CD4-positive, CD25-positive, alpha-beta regulatory T cell (primary cell): ENCODE measurements around the gene PARP3. TPM values are rescaled to one million over a fixed set of nuclear protein-coding genes. Genes with fewer than 3 reads are reported as not detected.
"Not testable (repeated sequence)": the region's sequence is repeated elsewhere in the genome, so short reads cannot be mapped to it uniquely, and the experiment has no call there.

Source experiments
- ATAC-seq, 2 donors: fragments of 150-1000 bp; cut with Tn5 transposase; one replicate each; pipeline ENCODE4 v1.10.0; 2021; ENCODE audit warnings: low read depth in 2 of 2, moderate number of reproducible peaks in 2 of 2, moderate library complexity in 1 of 2
- DNase-seq, 3 donors: peaks; one replicate each; pipeline versions ENCODE4 v3.0.0 to v3.0.0-alpha.2; 2012 to 2022; ENCODE audit warnings: mixed read lengths in 1 of 3
- H3K27ac ChIP-seq: one replicate; pipeline ENCODE4 v1.7.0; 2013; ENCODE audit warnings: mild to moderate bottlenecking, low read length; ENCODE audit not compliant: insufficient read depth, poor library complexity, severe bottlenecking
- H3K27me3 ChIP-seq: one replicate; pipeline ENCODE4 v1.7.0; 2013; ENCODE audit warnings: low read length; ENCODE audit not compliant: control insufficient read depth, insufficient read depth
- H3K36me3 ChIP-seq: one replicate; pipeline ENCODE4 v1.7.0; 2013; ENCODE audit warnings: mild to moderate bottlenecking, low read length, moderate library complexity; ENCODE audit not compliant: control insufficient read depth, insufficient read depth
- H3K4me1 ChIP-seq: 2 replicates; pipeline ENCODE4 v1.7.0; 2013; ENCODE audit warnings: mild to moderate bottlenecking, low read length; ENCODE audit not compliant: insufficient read depth, control insufficient read depth, poor library complexity, severe bottlenecking
- H3K4me3 ChIP-seq: one replicate; pipeline ENCODE4 v1.7.0; 2013; ENCODE audit warnings: low read depth, mild to moderate bottlenecking, low read length, moderate library complexity
- H3K9me3 ChIP-seq, 2 experiments: 1 replicate in 1 of 2; 2 replicates in 1 of 2; pipeline ENCODE4 v1.7.0; 2013; ENCODE audit warnings: low read length in 2 of 2, mild to moderate bottlenecking in 1 of 2, moderate library complexity in 1 of 2; ENCODE audit not compliant: control insufficient read depth in 2 of 2
- H3K27ac Mint-ChIP-seq, 3 donors: one replicate each; pipeline ENCODE4 v1.8.0; 2020 to 2022; ENCODE audit warnings: mild to moderate bottlenecking in 3 of 3, mixed read lengths in 3 of 3, moderate library complexity in 2 of 3
- H3K27me3 Mint-ChIP-seq: one replicate; pipeline ENCODE4 v1.8.0; 2022; ENCODE audit warnings: mild to moderate bottlenecking, mixed read lengths
- H3K36me3 Mint-ChIP-seq: one replicate; pipeline ENCODE4 v1.8.0; 2020; ENCODE audit warnings: mixed read lengths
- H3K4me1 Mint-ChIP-seq, 4 donors: one replicate each; pipeline ENCODE4 v1.8.0; 2020 to 2022; ENCODE audit warnings: mixed read lengths in 4 of 4, mild to moderate bottlenecking in 1 of 4
- H3K4me3 Mint-ChIP-seq, 4 donors: one replicate each; pipeline ENCODE4 v1.8.0; 2020 to 2022; ENCODE audit warnings: mild to moderate bottlenecking in 4 of 4, mixed read lengths in 4 of 4, moderate library complexity in 3 of 4
- H3K9me3 Mint-ChIP-seq, 7 donors: one replicate each; pipeline ENCODE4 v1.8.0; 2020 to 2022; ENCODE audit warnings: mixed read lengths in 7 of 7, mild to moderate bottlenecking in 3 of 7, moderate library complexity in 2 of 7
- polyA plus RNA-seq, 4 donors: library from polyadenylated mRNA; unstranded; fragments of 300-500 nt; fragmentation: Illumina TruSeq; gene quantifications; one replicate each; pipeline ENCODE4 v1.2.3, GENCODE V29; 2021
- total RNA-seq: library from RNA; stranded (reverse); gene quantifications from one replicate; pipeline ENCODE4 v1.2.3, GENCODE V29; 2022

PARP3 gene
- total and polyA plus RNA-seq, 5 donors from 2014 or later = 2.9 to 6.4 (median 4.0) TPM

DNA sequence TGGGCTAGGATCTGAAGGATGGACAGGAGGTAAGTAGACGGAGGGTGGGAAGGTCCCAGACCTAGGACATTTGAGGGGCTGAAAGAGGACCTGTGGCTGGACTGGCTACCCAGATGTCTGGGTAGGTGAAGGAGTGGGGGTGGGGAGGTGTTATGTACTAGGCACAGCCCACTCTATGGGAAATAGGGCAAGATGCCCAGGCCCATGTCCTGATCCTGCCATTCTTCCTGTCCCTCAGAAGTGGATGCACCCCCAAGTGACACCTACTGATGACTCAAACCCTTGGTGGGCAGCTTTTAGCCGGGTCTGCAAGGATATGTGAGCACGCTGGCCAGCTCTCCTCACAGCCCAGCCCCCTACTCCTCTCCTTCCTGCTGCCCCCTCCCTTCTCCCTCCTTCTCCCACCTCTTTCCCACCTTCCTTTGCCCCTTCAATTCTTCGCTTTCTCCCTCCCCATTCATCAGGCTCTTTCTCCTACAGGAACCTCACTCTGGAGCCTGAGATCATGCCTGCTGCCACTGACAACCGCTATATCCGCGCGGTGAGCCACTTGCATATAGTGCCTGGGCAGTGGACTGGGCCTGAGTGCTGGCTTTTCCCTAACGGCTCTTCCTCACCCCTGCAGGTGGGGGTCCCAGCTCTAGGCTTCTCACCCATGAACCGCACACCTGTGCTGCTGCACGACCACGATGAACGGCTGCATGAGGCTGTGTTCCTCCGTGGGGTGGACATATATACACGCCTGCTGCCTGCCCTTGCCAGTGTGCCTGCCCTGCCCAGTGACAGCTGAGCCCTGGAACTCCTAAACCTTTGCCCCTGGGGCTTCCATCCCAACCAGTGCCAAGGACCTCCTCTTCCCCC lies 46.4 kb downstream of the PARP3 start:
- no peaks in the 10 kb centered on the region for H3K27me3 ChIP-seq
- Mint-ChIP-seq H3K9me3 (peaks cover 0 to 1% (median 0%) of the 10 kb centered on the region in 7 donors), H3K27ac (peak overlapping the region in 2 of 3 donors; percentile 75 to 88), H3K4me1 (peaks cover 0 to 25% (median 17%) of the 10 kb centered on the region in 4 donors), H3K4me3 (peak overlapping the region in 2 of 4 donors; percentile 4 to 78), H3K36me3 (peaks cover 4% of the 10 kb centered on the region), H3K27me3 (no peaks in the 10 kb centered on the region)
- peaks cover 11% of the 10 kb centered on the region for H3K36me3 ChIP-seq
- H3K4me3 ChIP-seq = no peak overlapping the region
- no peak overlapping the region for H3K27ac ChIP-seq
- ATAC-seq (no peak), DNase-seq (no peak)
- H3K4me1 ChIP-seq = peaks cover 12% of the 10 kb centered on the region
- H3K9me3 ChIP-seq = no peaks in the 10 kb centered on the region

DNA sequence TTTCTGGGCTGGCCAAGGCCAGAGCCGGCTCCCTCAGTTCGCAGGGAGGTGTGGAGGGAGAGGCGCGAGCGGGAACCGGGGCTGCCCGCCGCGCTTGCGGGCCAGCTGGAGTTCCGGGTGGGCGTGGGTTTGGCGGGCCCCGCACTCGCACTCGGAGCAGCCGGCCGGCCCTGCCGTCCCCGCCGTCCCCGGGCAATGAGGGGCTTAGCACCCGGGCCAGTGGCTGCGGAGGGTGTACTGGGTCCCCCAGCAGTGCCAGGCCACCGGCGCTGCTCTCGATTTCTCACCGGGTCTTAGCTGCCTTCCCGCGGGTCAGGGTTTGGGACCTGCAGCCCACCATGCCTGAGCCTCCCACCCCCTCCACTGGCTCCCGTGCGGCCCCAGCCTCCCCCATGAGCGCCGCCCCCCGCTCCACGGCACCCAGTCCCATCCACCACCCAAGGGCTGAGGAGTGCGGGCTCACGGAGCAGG lies 48.4 kb downstream of the PARP3 start:
- peaks cover 21% of the 10 kb centered on the region for H3K4me1 ChIP-seq
- Mint-ChIP-seq H3K4me1 (peaks cover 0 to 39% (median 27%) of the 10 kb centered on the region in 4 donors), H3K36me3 (peaks cover 15% of the 10 kb centered on the region)
- H3K27me3 ChIP-seq, H3K27me3 Mint-ChIP-seq, ATAC-seq, H3K9me3 Mint-ChIP-seq, H3K27ac ChIP-seq, H3K4me3 ChIP-seq, H3K27ac Mint-ChIP-seq, DNase-seq, H3K4me3 Mint-ChIP-seq, H3K9me3 ChIP-seq: not testable (repeated sequence)
- peaks cover 21% of the 10 kb centered on the region for H3K36me3 ChIP-seq

DNA sequence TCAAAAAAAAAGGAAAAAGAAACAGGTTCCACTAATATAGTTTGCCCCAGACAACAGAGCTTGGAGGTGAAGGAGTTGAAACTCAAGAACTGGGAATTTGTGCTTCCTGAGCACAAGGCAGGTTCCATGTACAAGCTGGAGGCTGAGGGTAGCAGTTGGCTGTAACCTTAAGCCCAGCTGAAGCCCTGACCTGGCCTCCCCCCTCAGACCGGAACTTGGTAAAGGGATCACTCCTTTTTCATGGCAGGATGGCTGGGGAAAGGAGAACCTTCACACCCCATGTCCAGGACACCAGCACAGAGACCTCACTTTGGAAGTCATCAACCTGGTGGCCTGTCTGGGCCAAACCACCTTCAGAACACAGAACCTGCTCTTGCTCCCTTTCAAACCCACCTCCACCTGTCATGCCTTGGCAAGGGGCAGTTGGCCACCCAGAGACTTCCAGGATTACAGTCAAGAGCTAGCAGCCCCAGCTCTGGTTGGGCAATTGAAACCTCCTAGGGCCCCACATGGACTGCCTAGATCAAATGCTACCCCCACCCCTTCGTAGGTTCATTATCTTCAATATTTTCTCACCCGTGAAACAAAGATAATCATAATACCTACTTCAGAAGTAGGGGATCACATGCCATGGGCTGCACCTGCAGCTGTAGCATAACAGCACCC lies 50.0 kb downstream of the PARP3 start:
- peaks cover 25% of the 10 kb centered on the region for H3K4me1 ChIP-seq
- Mint-ChIP-seq H3K36me3 (peaks cover 17% of the 10 kb centered on the region), H3K9me3 (peaks cover 0 to 1% (median 0%) of the 10 kb centered on the region in 7 donors), H3K4me1 (peaks cover 0 to 44% (median 32%) of the 10 kb centered on the region in 4 donors), H3K27ac (no peak overlapping the region), H3K27me3 (no peaks in the 10 kb centered on the region), H3K4me3 (peak overlapping the region in 1 of 4 donors; percentile 21)
- no peak overlapping the region for H3K4me3 ChIP-seq
- DNase-seq (no peak), ATAC-seq (no peak)
- H3K9me3 ChIP-seq = no peaks in the 10 kb centered on the region
- H3K27me3 ChIP-seq = no peaks in the 10 kb centered on the region
- H3K27ac ChIP-seq = no peak overlapping the region
- H3K36me3 ChIP-seq = peaks cover 21% of the 10 kb centered on the region

DNA sequence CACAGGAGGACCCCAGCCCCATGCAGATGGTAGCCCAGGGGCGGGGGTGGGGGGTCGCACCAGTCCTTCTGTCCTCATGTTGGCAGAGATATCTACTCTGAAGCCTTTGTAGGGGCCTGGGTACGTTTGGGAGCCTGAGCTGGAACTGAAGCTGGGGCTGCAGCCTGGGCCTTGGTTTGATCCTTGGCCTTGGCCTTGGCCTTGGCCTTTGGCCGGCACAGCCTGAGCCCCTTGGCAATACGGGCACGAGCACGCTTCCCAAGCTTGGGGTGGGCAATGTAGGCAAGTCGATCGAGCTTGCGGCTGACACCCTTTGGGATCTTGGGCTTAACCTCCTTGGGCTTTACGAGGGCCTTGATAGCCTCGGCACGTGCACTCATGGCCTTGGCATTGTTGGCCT lies 51.5 kb downstream of the PARP3 start:
- Mint-ChIP-seq H3K27ac (peak overlapping the region in 2 of 3 donors; percentile 66 to 100), H3K4me3 (peak overlapping the region; percentile 75 to 100 (median 97)), H3K4me1 (peaks cover 0 to 44% (median 29%) of the 10 kb centered on the region in 4 donors), H3K36me3 (peaks cover 17% of the 10 kb centered on the region)
- not testable (repeated sequence) for H3K9me3 Mint-ChIP-seq, ATAC-seq, H3K4me3 ChIP-seq, DNase-seq, H3K27ac ChIP-seq, H3K27me3 Mint-ChIP-seq, H3K27me3 ChIP-seq, H3K9me3 ChIP-seq
- Histone ChIP-seq H3K36me3 (peaks cover 21% of the 10 kb centered on the region), H3K4me1 (peaks cover 25% of the 10 kb centered on the region)

GRCh38 chr3:51994530-51994929 lies 52.4 kb downstream of the PARP3 start:
- Histone ChIP-seq H3K9me3 (no peaks in the 10 kb centered on the region), H3K4me3 (peak overlapping the region; percentile 88), H3K27ac (peak overlapping the region; percentile 89), H3K36me3 (peaks cover 21% of the 10 kb centered on the region), H3K4me1 (peaks cover 25% of the 10 kb centered on the region), H3K27me3 (no peaks in the 10 kb centered on the region)
- ATAC-seq (no peak), DNase-seq (no peak)
- peak overlapping the region; percentile 95 to 100 (median 99) for H3K4me3 Mint-ChIP-seq
- H3K36me3 Mint-ChIP-seq = peaks cover 17% of the 10 kb centered on the region
- peaks cover 0 to 44% (median 29%) of the 10 kb centered on the region in 4 donors for H3K4me1 Mint-ChIP-seq
- H3K27me3 Mint-ChIP-seq = peaks cover 10% of the 10 kb centered on the region
- H3K27ac Mint-ChIP-seq = peak overlapping the region; percentile 95 to 100 (median 100)
- no peaks in the 10 kb centered on the region for H3K9me3 Mint-ChIP-seq

- no peaks in the 10 kb centered on the region for H3K9me3 Mint-ChIP-seq
- H3K9me3 ChIP-seq = no peaks in the 10 kb centered on the region
- H3K4me1 Mint-ChIP-seq = peaks cover 0 to 44% (median 30%) of the 10 kb centered on the region in 4 donors
- peak within 1 kb of the TSS; percentile 89 for H3K27ac ChIP-seq
- H3K36me3 Mint-ChIP-seq = peaks cover 17% of the 10 kb centered on the region
- no peaks in the 10 kb centered on the region for H3K27me3 ChIP-seq
- H3K4me3 ChIP-seq = peak within 1 kb of the TSS; percentile 88
- H3K36me3 ChIP-seq = peaks cover 21% of the 10 kb centered on the region
- DNase-seq (peak; percentile 88 to 97 (median 94)), ATAC-seq (peak; percentile 94 to 96)
- H3K27me3 Mint-ChIP-seq = peaks cover 12% of the 10 kb centered on the region
- H3K4me3 Mint-ChIP-seq = peak within 1 kb of the TSS; percentile 95 to 100 (median 99)
- H3K27ac Mint-ChIP-seq = peak within 1 kb of the TSS; percentile 100
- H3K4me1 ChIP-seq = peaks cover 25% of the 10 kb centered on the region
Measured at GRCh38 chr3:51995346-51996163, 53.4 kb downstream of the PARP3 start, which contains the start of gene RPL29. Gene RPL29, minus strand, starts transcription at chr3:51995895. Its CDS starts 434 bp downstream, at chr3:51995461.

GRCh38 chr3:51997172-51997571 lies 55.0 kb downstream of the PARP3 start:
- peak overlapping the region in 1 of 3 donors; percentile 91 for H3K27ac Mint-ChIP-seq
- H3K9me3 Mint-ChIP-seq = no peaks in the 10 kb centered on the region
- no peak for ATAC-seq
- H3K27ac ChIP-seq = no peak overlapping the region
- no peaks in the 10 kb centered on the region for H3K9me3 ChIP-seq
- peak overlapping the region in 3 of 4 donors; percentile 44 to 72 (median 44) for H3K4me3 Mint-ChIP-seq
- peaks cover 17% of the 10 kb centered on the region for H3K27me3 Mint-ChIP-seq
- H3K4me1 ChIP-seq = peaks cover 30% of the 10 kb centered on the region
- no peak overlapping the region for H3K4me3 ChIP-seq
- no peaks in the 10 kb centered on the region for H3K27me3 ChIP-seq
- H3K4me1 Mint-ChIP-seq = peaks cover 0 to 43% (median 31%) of the 10 kb centered on the region in 4 donors
- H3K36me3 ChIP-seq = peaks cover 17% of the 10 kb centered on the region
- H3K36me3 Mint-ChIP-seq = peaks cover 13% of the 10 kb centered on the region
- no peak for DNase-seq
